HL-60 (cell line): Measurements from ENCODE around the gene HYDIN.

Experiments
- DNase-seq, 2 experiments: peaks; one replicate each; pipeline ENCODE4 v3.0.0-alpha.2; 2010 to 2020; ENCODE audit warnings: low read depth in 1 of 2, low spot score in 1 of 2
- H3K27ac ChIP-seq: fragments of 250-450 bp; sonication (Bioruptor Pico); replicated peaks from 2 replicates; pipeline ENCODE4 v1.5.1; 2020; ENCODE audit warnings: mild to moderate bottlenecking, moderate library complexity
- H3K27me3 ChIP-seq: fragments of 250-450 bp; sonication (Bioruptor Pico); 2 replicates; pipeline ENCODE4 v1.5.1; 2021; ENCODE audit warnings: mild to moderate bottlenecking, moderate library complexity; ENCODE audit not compliant: insufficient read depth, poor library complexity, severe bottlenecking
- H3K4me3 ChIP-seq: replicated peaks from 2 replicates; pipeline ENCODE4 v1.5.1; 2011; ENCODE audit warnings: mild to moderate bottlenecking, control low read depth, low read length; ENCODE audit not compliant: insufficient read depth
- CTCF ChIP-seq: IDR thresholded peaks from one replicate; pipeline ENCODE4 v1.5.1; 2011; ENCODE audit warnings: low read length, control low read depth, inconsistent platforms; ENCODE audit not compliant: insufficient read depth
- GABPA ChIP-seq: IDR thresholded peaks from 2 replicates; pipeline ENCODE4 v1.6.1; 2012; ENCODE audit warnings: low read depth
- POLR2AphosphoS5 ChIP-seq: IDR thresholded peaks from 2 replicates; pipeline ENCODE4 v1.6.1; 2012; ENCODE audit warnings: low read depth
- REST ChIP-seq: IDR thresholded peaks from 2 replicates; pipeline ENCODE4 v1.6.1; 2012; ENCODE audit warnings: low read depth; ENCODE audit not compliant: insufficient replicate concordance
- SPI1 ChIP-seq: IDR thresholded peaks from 2 replicates; pipeline ENCODE4 v1.6.1; 2012; ENCODE audit warnings: low read depth, mild to moderate bottlenecking, borderline replicate concordance

The HYDIN gene

GRCh38 chr16:71242036-71242435, 11.5 kb upstream of the HYDIN start:
- DNase-seq: no peak

GRCh38 chr16:71229344-71229743, 1.2 kb downstream of the HYDIN start:
- no peak overlapping the region for H3K27ac ChIP-seq
- no peak for TF ChIP-seq REST
- DNase-seq: no peak
- peaks cover 11% of the 10 kb centered on the region for H3K27me3 ChIP-seq
- no peak overlapping the region for H3K4me3 ChIP-seq

More at GRCh38 chr16:71242036-71242435, 11.5 kb upstream of the HYDIN start:
- Histone ChIP-seq H3K4me3 (no peak overlapping the region), H3K27ac (no peak overlapping the region), H3K27me3 (no peaks in the 10 kb centered on the region)
- TF ChIP-seq CTCF: no peak
- TF ChIP-seq REST: no peak
- TF ChIP-seq SPI1: no peak
- no peak for TF ChIP-seq POLR2AphosphoS5
- no peak for TF ChIP-seq GABPA

GRCh38 chr16:71226229-71227141, 4.0 kb downstream of the HYDIN start:
- TF ChIP-seq POLR2AphosphoS5 (no peak), REST (no peak), GABPA (no peak), CTCF (no peak), SPI1 (no peak)
- DNase-seq: no peak
- Histone ChIP-seq H3K27ac (no peak overlapping the region), H3K27me3 (peaks cover 9% of the 10 kb centered on the region), H3K4me3 (no peak overlapping the region)
